SK-N-SH treated with all-trans-retinoic acid at 6 μM for 48 hours (cell line): ENCODE measurements around the gene ERI3.

Experiments used
- ATAC-seq: fragments of 200-7000 bp; cut with Tn5 transposase; 3 replicates; pipeline ENCODE4 v1.9.1; 2020; ENCODE audit warnings: mild to moderate bottlenecking, moderate library complexity
- ARNTL ChIP-seq: fragments of 450-650 bp; formaldehyde crosslinking; IDR thresholded peaks from 2 replicates; pipeline ENCODE4 v1.5.0; 2020; ENCODE audit warnings: low read depth, mild to moderate bottlenecking, moderate library complexity, borderline replicate concordance
- BACH2 ChIP-seq: fragments of 250-450 bp; sonication (Bioruptor Pico); IDR thresholded peaks from 2 replicates; pipeline ENCODE4 v1.9.0; 2021; ENCODE audit warnings: mild to moderate bottlenecking, borderline replicate concordance
- CREB5 ChIP-seq: fragments of 250-450 bp; sonication (Bioruptor Pico); IDR thresholded peaks from 2 replicates; pipeline ENCODE4 v1.5.1; 2020; ENCODE audit warnings: low read depth, mild to moderate bottlenecking, moderate library complexity
- CSDC2 ChIP-seq: fragments of 250-450 bp; sonication (Bioruptor Pico); IDR thresholded peaks from 2 replicates; pipeline ENCODE4 v1.5.0; 2020; ENCODE audit warnings: mild to moderate bottlenecking, moderate library complexity
- CSRNP3 ChIP-seq: fragments of 250-450 bp; sonication (Bioruptor Pico); IDR thresholded peaks from 2 replicates; pipeline ENCODE4 v1.5.1; 2021; ENCODE audit warnings: mild to moderate bottlenecking, moderate library complexity
- ESRRG ChIP-seq: fragments of 250-450 bp; sonication (Bioruptor Pico); IDR thresholded peaks from 2 replicates; pipeline ENCODE4 v1.6.1; 2021; ENCODE audit warnings: mild to moderate bottlenecking
- GLIS3 ChIP-seq: fragments of 250-450 bp; sonication (Bioruptor Pico); IDR thresholded peaks from 2 replicates; pipeline ENCODE4 v1.5.0; 2020; ENCODE audit warnings: mild to moderate bottlenecking, moderate library complexity
- ISL1 ChIP-seq: fragments of 250-450 bp; sonication (Bioruptor Pico); IDR thresholded peaks from 2 replicates; pipeline ENCODE4 v2.1.2; 2022; ENCODE audit warnings: mild to moderate bottlenecking, moderate library complexity
- PATZ1 ChIP-seq: fragments of 250-450 bp; sonication (Bioruptor Pico); IDR thresholded peaks from 2 replicates; pipeline ENCODE4 v1.8.0; 2020; ENCODE audit warnings: mild to moderate bottlenecking, moderate library complexity, borderline replicate concordance
- PPARA ChIP-seq: fragments of 250-450 bp; sonication (Bioruptor Pico); IDR thresholded peaks from 2 replicates; pipeline ENCODE4 v1.5.0; 2020; ENCODE audit warnings: mild to moderate bottlenecking, borderline replicate concordance
- SNAI2 ChIP-seq: fragments of 250-450 bp; sonication (Bioruptor Pico); IDR thresholded peaks from 2 replicates; pipeline ENCODE4 v1.5.0; 2020; ENCODE audit warnings: mild to moderate bottlenecking, moderate library complexity
- TCF4 ChIP-seq: fragments of 250-450 bp; sonication (Bioruptor Pico); IDR thresholded peaks from 2 replicates; pipeline ENCODE4 v1.8.0; 2021; ENCODE audit warnings: mild to moderate bottlenecking, moderate library complexity, borderline replicate concordance
- TOX ChIP-seq: fragments of 250-450 bp; sonication (Bioruptor Pico); IDR thresholded peaks from 2 replicates; pipeline ENCODE4 v1.8.0; 2021; ENCODE audit warnings: mild to moderate bottlenecking, moderate library complexity, borderline replicate concordance
- TSHZ2 ChIP-seq: fragments of 250-450 bp; sonication (Bioruptor Pico); IDR thresholded peaks from 2 replicates; pipeline ENCODE4 v1.5.0; 2020; ENCODE audit warnings: mild to moderate bottlenecking, moderate library complexity
- ZFP3 ChIP-seq: fragments of 250-450 bp; sonication (Bioruptor Pico); IDR thresholded peaks from 2 replicates; pipeline ENCODE4 v1.5.0; 2020; ENCODE audit warnings: mild to moderate bottlenecking, moderate library complexity
- ZNF565 ChIP-seq: fragments of 450-650 bp; formaldehyde crosslinking; conservative IDR thresholded peaks from 2 replicates; pipeline ENCODE4 v1.5.0; 2020; ENCODE audit warnings: low read depth, mild to moderate bottlenecking, moderate library complexity
- ZNF70 ChIP-seq: fragments of 450-650 bp; formaldehyde crosslinking; IDR thresholded peaks from 2 replicates; pipeline ENCODE4 v1.5.0; 2020; ENCODE audit warnings: mild to moderate bottlenecking, moderate library complexity
- ZNF8 ChIP-seq: fragments of 450-650 bp; formaldehyde crosslinking; IDR thresholded peaks from 2 replicates; pipeline ENCODE4 v1.5.0; 2020; ENCODE audit warnings: mild to moderate bottlenecking, moderate library complexity

ERI3 gene

GRCh38 chr1:44310006-44310405 lies 45.1 kb downstream of the ERI3 start:
- no peak for TF ChIP-seq ARNTL
- TF ChIP-seq PPARA (CRISPR knock-in tag), result no peak
- no peak for TF ChIP-seq ISL1 (CRISPR knock-in tag)
- TF ChIP-seq TSHZ2 (CRISPR knock-in tag), result no peak
- no peak for TF ChIP-seq TCF4 (CRISPR knock-in tag)
- TF ChIP-seq CREB5 (CRISPR knock-in tag), result no peak
- TF ChIP-seq CSRNP3 (CRISPR knock-in tag), result no peak
- no peak for TF ChIP-seq TOX
- no peak for TF ChIP-seq ZFP3 (CRISPR knock-in tag)
- no peak for TF ChIP-seq ZNF70 (CRISPR knock-in tag)
- no peak for TF ChIP-seq ZNF8 (CRISPR knock-in tag)
- no peak for TF ChIP-seq ESRRG (CRISPR knock-in tag)
- TF ChIP-seq GLIS3 (CRISPR knock-in tag), result no peak
- no peak for TF ChIP-seq ZNF565 (CRISPR knock-in tag)
- TF ChIP-seq CSDC2 (CRISPR knock-in tag), result no peak
- no peak for TF ChIP-seq BACH2 (CRISPR knock-in tag)
- no peak for TF ChIP-seq SNAI2
- TF ChIP-seq PATZ1 (CRISPR knock-in tag), result no peak
- TF ChIP-seq, all 23 proteins: peak for 0
- ATAC-seq, result no peak

- no peak for ATAC-seq
- TF ChIP-seq ZFP3 (CRISPR knock-in tag) (no peak), TOX (no peak), CREB5 (CRISPR knock-in tag) (no peak), ARNTL (no peak), TCF4 (CRISPR knock-in tag) (no peak)
Observed at GRCh38 chr1:44305962-44306422, 49.1 kb downstream of the ERI3 start.

- no peak for ATAC-seq
- no peak for TF ChIP-seq CSDC2 (CRISPR knock-in tag)
- no peak for TF ChIP-seq CREB5 (CRISPR knock-in tag)
- TF ChIP-seq BACH2 (CRISPR knock-in tag), result no peak
- TF ChIP-seq, all 23 proteins: peak for 0
Observed at GRCh38 chr1:44303532-44303931, 51.5 kb downstream of the ERI3 start.

GRCh38 chr1:44302541-44302940 lies 52.5 kb downstream of the ERI3 start:
- TF ChIP-seq SNAI2 (no peak), CSRNP3 (CRISPR knock-in tag) (no peak)
- TF ChIP-seq, all 23 proteins: peak for 0
- no peak for ATAC-seq
